HG02798 (cell line): ENCODE measurements around the gene HORMAD2.
"Not testable (repeated sequence)": the region's sequence is repeated elsewhere in the genome, so short reads cannot be mapped to it uniquely, and the experiment has no call there.

Source experiments
- ATAC-seq: cut with Tn5 transposase; IDR thresholded peaks from one replicate; pipeline ENCODE4 v1.9.1; 2021; ENCODE audit warnings: mild to moderate bottlenecking; ENCODE audit not compliant: unreplicated experiment, poor library complexity

Gene HORMAD2

GRCh38 chr22:30054764-30055069 lies 25.5 kb upstream of the HORMAD2 start:
- no peak for ATAC-seq

- ATAC-seq: no peak
Measured at GRCh38 chr22:30056015-30056414, 24.2 kb upstream of the HORMAD2 start.

GRCh38 chr22:30057375-30057774 lies 22.9 kb upstream of the HORMAD2 start:
- no peak for ATAC-seq

- not testable (repeated sequence) for ATAC-seq
Measured at GRCh38 chr22:30059346-30060020, 20.8 kb upstream of the HORMAD2 start.

GRCh38 chr22:30061094-30061493 lies 19.2 kb upstream of the HORMAD2 start:
- not testable (repeated sequence) for ATAC-seq

GRCh38 chr22:30062259-30062658 lies 18.0 kb upstream of the HORMAD2 start:
- ATAC-seq: no peak

GRCh38 chr22:30062950-30063349 lies 17.3 kb upstream of the HORMAD2 start:
- no peak for ATAC-seq

GRCh38 chr22:30064172-30064571 lies 16.1 kb upstream of the HORMAD2 start:
- ATAC-seq: no peak

- no peak for ATAC-seq
Measured at GRCh38 chr22:30073743-30074142, 6.5 kb upstream of the HORMAD2 start.

GRCh38 chr22:30074147-30074546 lies 6.1 kb upstream of the HORMAD2 start:
- ATAC-seq: no peak

GRCh38 chr22:30074994-30075393 lies 5.3 kb upstream of the HORMAD2 start:
- no peak for ATAC-seq

GRCh38 chr22:30077279-30077880 lies 2.9 kb upstream of the HORMAD2 start:
- no peak for ATAC-seq

GRCh38 chr22:30078320-30079311 lies 1.6 kb upstream of the HORMAD2 start:
- ATAC-seq: no peak

- no peak for ATAC-seq
Measured at GRCh38 chr22:30080805-30081204, 541 bp downstream of the HORMAD2 start.

- ATAC-seq: no peak
Measured at GRCh38 chr22:30086496-30086895, 6.2 kb downstream of the HORMAD2 start.

GRCh38 chr22:30087037-30087436 lies 6.8 kb downstream of the HORMAD2 start:
- ATAC-seq: not testable (repeated sequence)

- ATAC-seq: no peak
Measured at GRCh38 chr22:30087611-30088010, 7.3 kb downstream of the HORMAD2 start.

- ATAC-seq: no peak
Measured at GRCh38 chr22:30088468-30088867, 8.2 kb downstream of the HORMAD2 start.

GRCh38 chr22:30089655-30089974 lies 9.4 kb downstream of the HORMAD2 start:
- ATAC-seq: no peak

GRCh38 chr22:30092686-30093085 lies 12.4 kb downstream of the HORMAD2 start:
- no peak for ATAC-seq

GRCh38 chr22:30094804-30095203 lies 14.5 kb downstream of the HORMAD2 start:
- no peak for ATAC-seq
